Keratinocyte (primary cell): ENCODE data around the gene BFSP2.

Experiments used
- CTCF ChIP-seq, 3 experiments: IDR thresholded peaks in 1 of 3; conservative IDR thresholded peaks in 1 of 3; optimal IDR thresholded peaks in 1 of 3; 2 replicates in 2 of 3; 3 replicates in 1 of 3; pipeline versions ENCODE3 to v1.5.1; 2011; ENCODE audit warnings: low read length in 3 of 3, mild to moderate bottlenecking in 3 of 3, moderate library complexity in 2 of 3, control low read depth in 1 of 3, inconsistent platforms in 1 of 3; ENCODE audit not compliant: insufficient read depth in 2 of 3; ENCODE audit errors: extremely low read depth in 1 of 3
- EZH2 ChIP-seq: IDR thresholded peaks from one replicate; pipeline ENCODE4 v1.6.1; 2012; ENCODE audit warnings: inconsistent platforms, mild to moderate bottlenecking, low read length, moderate library complexity

- TF ChIP-seq CTCF (optimal IDR thresholded peaks at IDR 0.05 in 1 of 3, IDR thresholded peaks at IDR 0.05 in 1 of 3, conservative IDR thresholded peaks at IDR 0.05 in 1 of 3; ENCODE audit: extremely low read depth in 1 of 3, insufficient read depth in 2 of 3, low read length in 3 of 3) (no peak), EZH2 (no peak)
These were observed 78.8 kb downstream of the BFSP2 start for GRCh38 chr3:133478624-133479023.
